ENCODE data around the gene DLX4.

The DLX4 gene

GRCh38 chr17:49970498-49970897 is 1.5 kb downstream of the DLX4 start:
- no peak for DNase-seq

GRCh38 chr17:49971199-49971847 is 2.3 kb downstream of the DLX4 start:
- no peak for DNase-seq

- DNase-seq: no peak
Measured at GRCh38 chr17:49971848-49972485, 3.0 kb downstream of the DLX4 start.

- DNase-seq: no peak
Measured at GRCh38 chr17:49972486-49973270, 3.7 kb downstream of the DLX4 start.

GRCh38 chr17:49973271-49973615 is 4.3 kb downstream of the DLX4 start:
- no peak for DNase-seq

GRCh38 chr17:49975531-49975930 is 6.5 kb downstream of the DLX4 start:
- DNase-seq: no peak

GRCh38 chr17:49976163-49976827 is 7.3 kb downstream of the DLX4 start:
- no peak for DNase-seq

- DNase-seq: no peak
Measured at GRCh38 chr17:49976828-49977202, 7.8 kb downstream of the DLX4 start.

GRCh38 chr17:49977463-49978389 is 8.7 kb downstream of the DLX4 start:
- DNase-seq: no peak

GRCh38 chr17:49978501-49978900 is 9.5 kb downstream of the DLX4 start:
- DNase-seq: no peak

GRCh38 chr17:49979748-49980479 is 10.9 kb downstream of the DLX4 start:
- DNase-seq: no peak

- no peak for DNase-seq
Measured at GRCh38 chr17:49980703-49981197, 11.8 kb downstream of the DLX4 start.

GRCh38 chr17:49984283-49984682 is 15.3 kb downstream of the DLX4 start:
- no peak for DNase-seq

GRCh38 chr17:49984776-49985175 is 15.8 kb downstream of the DLX4 start:
- DNase-seq: no peak

GRCh38 chr17:49985310-49985990 is 16.5 kb downstream of the DLX4 start:
- DNase-seq: no peak

- DNase-seq: no peak
Measured at GRCh38 chr17:49986396-49987289, 17.7 kb downstream of the DLX4 start.

- DNase-seq: no peak
Measured at GRCh38 chr17:49987290-49987585, 18.2 kb downstream of the DLX4 start.

GRCh38 chr17:49987681-49988441 is 18.9 kb downstream of the DLX4 start:
- DNase-seq: no peak

- DNase-seq: no peak
Measured at GRCh38 chr17:49989518-49989880, 20.5 kb downstream of the DLX4 start.

Measured in activated naive CD4-positive, alpha-beta T cell treated with anti-CD3 and anti-CD28 coated beads, Interleukin-2, amount 50 U/mL, for 16 hours (primary cell).